K562 (cell line): Measurements from ENCODE around the gene ZNF554. TPM values are rescaled to one million over a fixed set of nuclear protein-coding genes. Genes with fewer than 3 reads are reported as not detected.

Experiments used
- ATAC-seq: fragments of 200-7000 bp; cut with Tn5 transposase; 3 replicates; pipeline ENCODE4 v1.9.1; 2020; ENCODE audit warnings: moderate library complexity
- BruUV-seq: library from RNA; stranded (reverse); fragments of 400-500 nt; replicated peaks from 2 replicates; lab custom pipeline; 2021; lab: Mats Ljungman, UMichigan
- CTCF ChIA-PET: fragments of 300-600 bp; formaldehyde crosslinking; extraction: SDS; loops from one replicate; lab custom pipeline; 2021; ENCODE audit warnings: low intra/inter-chr PET ratio; lab: Yijun Ruan, JAX
- POLR2A ChIA-PET: fragments of 300-600, 350-650 bp; sonication (Branson Sonifier 250); formaldehyde crosslinking; extraction: SDS; loops from one replicate; lab custom pipeline; 2021; ENCODE audit warnings: antibody characterized with exemption, inconsistent platforms; lab: Yijun Ruan, JAX
- DNase-seq, 4 experiments: peaks; one replicate each; pipeline versions ENCODE4 v3.0.0 to v3.0.0-alpha.2; 2011 to 2018; ENCODE audit warnings: low spot score in 3 of 4, mixed read lengths in 3 of 4; ENCODE audit errors: extremely low read depth in 1 of 4
- FAIRE-seq: peaks from 2 replicates; lab custom pipeline; 2011; peaks lifted over from hg19 to GRCh38; lab: Jason Lieb, UNC
- H2AFZ ChIP-seq: 2 replicates; pipeline ENCODE4 v1.6.0; 2011; ENCODE audit warnings: low read depth, low read length, control low read depth, inconsistent platforms
- H3K27ac ChIP-seq: fragments of 200-600 bp; 3 replicates; pipeline ENCODE4 v1.8.0; 2011; ENCODE audit warnings: low read depth, mild to moderate bottlenecking, control low read depth, inconsistent platforms, low read length, moderate library complexity, mixed read lengths; ENCODE audit errors: extremely low read depth
- H3K27me3 ChIP-seq, 2 experiments: fragments of 300-600 bp in 1 of 2; 2 replicates in 1 of 2; 3 replicates in 1 of 2; pipeline versions ENCODE4 v1.6.0 to v1.8.0; 2011; ENCODE audit warnings: inconsistent platforms in 2 of 2, low read length in 2 of 2, mild to moderate bottlenecking in 1 of 2, mixed read lengths in 1 of 2, moderate library complexity in 1 of 2; ENCODE audit not compliant: control insufficient read depth in 2 of 2, insufficient read depth in 2 of 2
- H3K36me3 ChIP-seq: fragments of 300-600 bp; 3 replicates; pipeline ENCODE4 v1.8.0; 2011; ENCODE audit warnings: mild to moderate bottlenecking, low read length, inconsistent platforms; ENCODE audit not compliant: control insufficient read depth, insufficient read depth
- H3K4me1 ChIP-seq, 2 experiments: fragments of 200-600 bp in 1 of 2; replicated peaks in 1 of 2; 2 replicates in 1 of 2; 3 replicates in 1 of 2; pipeline versions ENCODE4 v1.5.1 to v1.8.0; 2011; ENCODE audit warnings: inconsistent platforms in 2 of 2, low read length in 2 of 2, mild to moderate bottlenecking in 1 of 2, mixed read lengths in 1 of 2, moderate library complexity in 1 of 2; ENCODE audit not compliant: control insufficient read depth in 2 of 2, insufficient read depth in 2 of 2
- H3K4me2 ChIP-seq: 2 replicates; pipeline ENCODE4 v1.6.1; 2011; ENCODE audit warnings: low read length, control low read depth, inconsistent platforms, mixed read lengths; ENCODE audit not compliant: insufficient read depth
- H3K4me3 ChIP-seq: fragments of 200-600 bp; sonication (generic), shearing (Covaris generic); 2 replicates; pipeline ENCODE4 v1.5.1; 2016; ENCODE audit warnings: control low read depth, inconsistent platforms
- H3K79me2 ChIP-seq: fragments of 200-600 bp; 3 replicates; pipeline ENCODE4 v1.8.0; 2011; ENCODE audit warnings: low read length, inconsistent platforms; ENCODE audit not compliant: control insufficient read depth, insufficient read depth
- H3K9ac ChIP-seq, 2 experiments: 2 replicates each; pipeline versions ENCODE4 v1.6.0 to v1.6.1; 2011; ENCODE audit warnings: low read depth in 2 of 2, low read length in 2 of 2, control low read depth in 1 of 2, inconsistent platforms in 1 of 2, mild to moderate bottlenecking in 1 of 2, mixed read lengths in 1 of 2; ENCODE audit not compliant: insufficient read depth in 1 of 2
- H3K9me1 ChIP-seq: one replicate; pipeline ENCODE4 v1.6.0; 2011; ENCODE audit warnings: inconsistent platforms, mild to moderate bottlenecking, low read length, moderate library complexity; ENCODE audit not compliant: control insufficient read depth, insufficient read depth
- H3K9me3 ChIP-seq: replicated peaks from 2 replicates; pipeline ENCODE4 v1.5.1; 2011; ENCODE audit warnings: low read depth, low read length, inconsistent platforms; ENCODE audit not compliant: control insufficient read depth, insufficient read depth
- H4K20me1 ChIP-seq: replicated peaks from 2 replicates; pipeline ENCODE4 v1.6.1; 2011; ENCODE audit warnings: low read length, inconsistent platforms, mixed read lengths; ENCODE audit not compliant: control insufficient read depth, insufficient read depth
- DNMT1 ChIP-seq: fragments of 450-650 bp; IDR thresholded peaks from 2 replicates; pipeline ENCODE4 v1.6.1; 2016; ENCODE audit warnings: antibody characterized with exemption, mild to moderate bottlenecking
- HOXB6 ChIP-seq: fragments of 250-450 bp; sonication (Bioruptor Pico); IDR thresholded peaks from 2 replicates; pipeline ENCODE4 v1.5.1; 2022; ENCODE audit warnings: mild to moderate bottlenecking, borderline replicate concordance
- NEUROD1 ChIP-seq: fragments of 150-350 bp; IDR thresholded peaks from 2 replicates; pipeline ENCODE4 v1.6.1; 2014; ENCODE audit warnings: borderline replicate concordance, low read length, low read depth; ENCODE audit not compliant: partially characterized antibody
- ZEB2 ChIP-seq: fragments of 450-650 bp; IDR thresholded peaks from 2 replicates; pipeline ENCODE4 v1.6.1; 2016
- WGBS: fragments of 100-300 bp; shearing (Covaris generic); methylation state at CpG from one replicate; pipeline ENCODE4 v1.1.6; 2016; ENCODE audit warnings: low coverage, mixed read lengths; ENCODE audit not compliant: insufficient coverage; ENCODE audit errors: missing lambda C conversion rate; 5-methylcytosine and 5-hydroxymethylcytosine counted together
- in situ Hi-C: fragments of 300-500 bp; cut with MboI; formaldehyde crosslinking; loops from 4 replicates; pipeline ENCODE4 v1.15.0; 2018; ENCODE audit warnings: inconsistent platforms, mixed read lengths
- intact Hi-C: fragments of 100-400 bp; cut with micrococcal nuclease; formaldehyde crosslinking; loops from 2 replicates; pipeline ENCODE4 v1.14.2; 2022
- polyA plus RNA-seq, 8 experiments: library from polyadenylated mRNA; depleted of rRNA in 4 of 8; stranded (reverse) in 5 of 8; unstranded in 3 of 8; fragments of >200 nt; fragmentation: Nextera tagmentation in 2 of 8; fragmentation: Illumina TruSeq in 1 of 8; extraction: Ambion mirVana in 2 of 8; extraction: Trizol in 1 of 8; gene quantifications; 2 replicates each; pipeline versions ENCODE4 v1.2.1 to v1.2.3, GENCODE V29; 2011 to 2014; ENCODE audit warnings: inconsistent platforms in 1 of 8, missing spikeins in 1 of 8
- total RNA-seq, 7 experiments: library from RNA; depleted of rRNA in 6 of 7; stranded (reverse); fragments of >200 nt in 6 of 7; fragmentation: Illumina TruSeq in 2 of 7; extraction: Trizol in 2 of 7; gene quantifications; 2 replicates each; pipeline versions ENCODE4 v1.2.1 to v1.2.3, GENCODE V29; 2011 to 2021; ENCODE audit warnings: low replicate concordance in 1 of 7
- TF ChIP-seq, protein P1 (sequence below): fragments of 450-650 bp; formaldehyde crosslinking; IDR thresholded peaks from 2 replicates; pipeline ENCODE4 v1.4.0; 2020; ENCODE audit warnings: mild to moderate bottlenecking, moderate library complexity
- TF ChIP-seq, protein P2 (sequence below): fragments of 450-650 bp; formaldehyde crosslinking; IDR thresholded peaks from 2 replicates; pipeline ENCODE4 v1.4.0; 2022; ENCODE audit warnings: missing genetic modification characterization

The ZNF554 gene
- total and polyA plus RNA-seq, 9 of the 15 experiments (the other 6 are each of a cell fraction or from before 2014, with no cell fraction given) = 0.07 to 1.8 (median 1.1) TPM

DNA sequence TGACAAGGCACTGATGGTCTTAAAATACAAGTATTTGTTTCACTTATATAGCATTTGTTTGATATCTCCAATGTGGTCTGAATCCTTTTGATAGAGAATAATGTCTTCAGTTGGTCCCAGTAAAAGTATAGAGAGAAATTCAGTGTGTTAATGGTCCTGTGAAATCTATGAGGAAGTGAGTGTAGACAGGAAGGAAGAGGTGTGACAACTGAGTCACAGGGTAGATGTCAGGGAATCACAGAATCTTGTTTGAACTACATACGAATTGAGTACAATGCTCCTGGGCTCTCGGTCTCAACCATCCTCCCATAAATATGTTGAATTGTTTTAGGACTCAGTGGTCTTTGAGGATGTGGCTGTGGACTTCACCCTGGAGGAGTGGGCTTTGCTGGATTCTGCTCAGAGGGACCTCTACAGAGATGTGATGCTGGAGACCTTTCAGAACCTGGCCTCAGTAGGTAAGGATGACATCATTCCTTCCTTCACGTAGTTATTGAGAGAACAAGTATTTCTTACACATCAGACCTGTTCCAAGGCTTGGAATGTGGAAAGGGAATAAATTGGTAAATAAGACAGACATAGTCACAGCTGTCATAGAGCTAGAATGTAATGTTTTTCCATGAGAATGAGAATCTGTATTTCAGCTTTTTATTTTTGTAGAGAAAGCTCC is 30.7 kb downstream of the ZNF554 start:
- ATAC-seq (no peak), DNase-seq (no peak), FAIRE-seq (no peak)
- no peaks in the 10 kb centered on the region for H3K27me3 ChIP-seq
- H3K4me1 ChIP-seq = no peaks in the 10 kb centered on the region
- intact Hi-C loops (no loop called here), in situ Hi-C loops (no loop called here)
- no peak overlapping the region for H3K9ac ChIP-seq
- peaks cover 37% of the 10 kb centered on the region for H3K36me3 ChIP-seq
- H3K4me3 ChIP-seq = no peak overlapping the region
- H3K4me2 ChIP-seq = no peak overlapping the region
- 52% methylated on average over 3 of the region's 3 CpGs for WGBS
- no peaks in the 10 kb centered on the region for H3K9me1 ChIP-seq
- TF ChIP-seq DNMT1 = no peak
- TF ChIP-seq NEUROD1 = no peak
- peaks cover 33% of the 10 kb centered on the region for H3K9me3 ChIP-seq
- no peaks in the 10 kb centered on the region for H4K20me1 ChIP-seq
- no peak overlapping the region for H3K27ac ChIP-seq
- no TSS peak for BruUV-seq
- H2AFZ ChIP-seq = no peak overlapping the region
- POLR2A ChIA-PET = no interaction called here
- CTCF ChIA-PET = no interaction called here
- no peaks in the 10 kb centered on the region; the same call in 2 of the 3 replicates for H3K79me2 ChIP-seq

DNA sequence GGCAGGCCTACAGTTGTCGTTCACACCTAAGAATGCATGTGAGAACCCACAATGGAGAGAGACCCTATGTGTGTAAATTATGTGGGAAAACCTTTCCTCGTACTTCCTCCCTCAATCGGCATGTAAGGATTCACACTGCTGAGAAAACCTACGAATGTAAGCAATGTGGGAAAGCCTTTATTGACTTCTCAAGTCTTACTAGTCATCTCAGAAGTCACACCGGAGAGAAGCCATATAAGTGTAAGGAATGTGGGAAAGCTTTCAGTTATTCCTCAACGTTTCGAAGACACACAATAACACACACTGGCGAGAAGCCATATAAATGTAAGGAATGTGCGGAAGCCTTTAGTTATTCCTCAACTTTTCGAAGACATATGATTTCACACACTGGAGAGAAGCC is 32.9 kb downstream of the ZNF554 start:
- Histone ChIP-seq H3K79me2 (no peaks in the 10 kb centered on the region; the same call in 2 of the 3 replicates), H3K36me3 (peaks cover 37% of the 10 kb centered on the region), H4K20me1 (no peaks in the 10 kb centered on the region), H3K27me3 (no peaks in the 10 kb centered on the region), H3K4me2 (no peak overlapping the region), H3K4me1 (no peaks in the 10 kb centered on the region), H3K27ac (no peak overlapping the region), H3K9ac (no peak overlapping the region), H3K9me1 (no peaks in the 10 kb centered on the region), H3K9me3 (peaks cover 35% of the 10 kb centered on the region), H2AFZ (no peak overlapping the region), H3K4me3 (no peak overlapping the region)
- in situ Hi-C loops = no loop called here
- FAIRE-seq (no peak), ATAC-seq (no peak), DNase-seq (no peak)
- CTCF ChIA-PET = no interaction called here
- WGBS = 90% methylated on average over 10 of the region's 10 CpGs
- no TSS peak for BruUV-seq
- intact Hi-C loops = no loop called here
- POLR2A ChIA-PET = no interaction called here
- TF ChIP-seq, protein P1, sequence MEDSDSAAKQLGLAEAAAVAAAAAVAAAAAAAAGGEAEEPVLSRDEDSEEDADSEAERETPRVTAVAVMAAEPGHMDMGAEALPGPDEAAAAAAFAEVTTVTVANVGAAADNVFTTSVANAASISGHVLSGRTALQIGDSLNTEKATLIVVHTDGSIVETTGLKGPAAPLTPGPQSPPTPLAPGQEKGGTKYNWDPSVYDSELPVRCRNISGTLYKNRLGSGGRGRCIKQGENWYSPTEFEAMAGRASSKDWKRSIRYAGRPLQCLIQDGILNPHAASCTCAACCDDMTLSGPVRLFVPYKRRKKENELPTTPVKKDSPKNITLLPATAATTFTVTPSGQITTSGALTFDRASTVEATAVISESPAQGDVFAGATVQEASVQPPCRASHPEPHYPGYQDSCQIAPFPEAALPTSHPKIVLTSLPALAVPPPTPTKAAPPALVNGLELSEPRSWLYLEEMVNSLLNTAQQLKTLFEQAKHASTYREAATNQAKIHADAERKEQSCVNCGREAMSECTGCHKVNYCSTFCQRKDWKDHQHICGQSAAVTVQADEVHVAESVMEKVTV (CRISPR knock-in tag) = no peak
- TF ChIP-seq ZEB2 (peak; percentile 22; the same call in 1 of the 2 replicates), HOXB6 (CRISPR knock-in tag) (no peak)
- TF ChIP-seq, protein P2, sequence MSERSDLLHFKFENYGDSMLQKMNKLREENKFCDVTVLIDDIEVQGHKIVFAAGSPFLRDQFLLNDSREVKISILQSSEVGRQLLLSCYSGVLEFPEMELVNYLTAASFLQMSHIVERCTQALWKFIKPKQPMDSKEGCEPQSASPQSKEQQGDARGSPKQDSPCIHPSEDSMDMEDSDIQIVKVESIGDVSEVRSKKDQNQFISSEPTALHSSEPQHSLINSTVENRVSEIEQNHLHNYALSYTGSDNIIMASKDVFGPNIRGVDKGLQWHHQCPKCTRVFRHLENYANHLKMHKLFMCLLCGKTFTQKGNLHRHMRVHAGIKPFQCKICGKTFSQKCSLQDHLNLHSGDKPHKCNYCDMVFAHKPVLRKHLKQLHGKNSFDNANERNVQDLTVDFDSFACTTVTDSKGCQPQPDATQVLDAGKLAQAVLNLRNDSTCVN (CRISPR knock-in tag) = no peak
